Skeletal muscle satellite cell (primary cell): ENCODE data around the gene TXNRD2.

Source experiments
- H3K27me3 ChIP-seq: 2 replicates; pipeline ENCODE4 v1.7.0; 2013; ENCODE audit warnings: low read length; ENCODE audit not compliant: control insufficient read depth, insufficient read depth
- H3K36me3 ChIP-seq: 2 replicates; pipeline ENCODE4 v1.7.0; 2013; ENCODE audit warnings: mild to moderate bottlenecking, control low read depth, low read length; ENCODE audit not compliant: insufficient read depth
- H3K4me1 ChIP-seq: 2 replicates; pipeline ENCODE4 v1.7.0; 2013; ENCODE audit warnings: low read length; ENCODE audit not compliant: control insufficient read depth, insufficient read depth
- H3K4me2 ChIP-seq: 2 replicates; pipeline ENCODE4 v1.7.0; 2013; ENCODE audit warnings: mild to moderate bottlenecking, low read length
- H3K4me3 ChIP-seq: 2 replicates; pipeline ENCODE4 v1.7.0; 2013; ENCODE audit warnings: low read length
- H3K9ac ChIP-seq: 2 replicates; pipeline ENCODE4 v1.7.0; 2013; ENCODE audit warnings: mild to moderate bottlenecking, low read depth, low read length, moderate library complexity
- H3K9me3 ChIP-seq: replicated peaks from 2 replicates; pipeline ENCODE4 v1.7.0; 2013; ENCODE audit warnings: mild to moderate bottlenecking, control low read depth, low read length

TXNRD2 gene

DNA sequence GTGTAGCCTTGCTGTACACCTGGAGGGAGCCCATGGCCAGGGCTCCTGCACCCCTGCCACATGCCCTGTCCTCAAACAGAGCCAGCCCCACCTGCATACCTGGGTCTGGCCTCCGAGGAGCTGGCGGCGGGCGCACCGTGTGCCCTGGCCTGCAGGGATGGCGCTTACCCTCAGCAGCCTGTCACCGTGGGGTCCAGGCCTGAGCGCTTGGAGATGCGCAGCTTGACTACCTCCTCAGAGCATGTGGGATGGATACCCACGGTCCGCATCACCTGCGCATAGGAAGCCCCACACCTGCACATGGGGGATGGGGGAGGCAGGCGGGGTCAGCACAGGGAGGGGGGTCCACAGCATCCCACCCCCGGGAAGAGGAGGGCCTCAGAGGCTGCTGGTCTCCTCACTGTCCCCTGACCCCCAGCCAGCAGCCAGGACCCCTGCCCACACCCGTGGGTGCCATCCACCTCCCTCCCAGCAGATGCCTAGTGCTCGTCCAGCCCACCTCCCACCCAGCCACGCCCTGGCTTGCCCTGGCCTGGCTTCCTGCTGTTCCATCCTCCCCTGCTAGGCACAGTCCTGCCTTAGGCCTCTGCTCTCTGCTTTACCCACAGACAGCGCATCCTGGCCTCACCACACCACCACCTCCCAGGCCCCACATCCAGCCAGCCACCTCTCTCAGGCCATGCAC lies 64.5 kb downstream of the TXNRD2 start:
- Histone ChIP-seq H3K4me3 (peak overlapping the region; percentile 3), H3K4me2 (peak overlapping the region; percentile 70), H3K36me3 (peaks cover 31% of the 10 kb centered on the region), H3K9ac (peak overlapping the region; percentile 75), H3K27me3 (no peaks in the 10 kb centered on the region), H3K4me1 (peaks cover 82% of the 10 kb centered on the region), H3K9me3 (no peaks in the 10 kb centered on the region)

- Histone ChIP-seq H3K36me3 (peaks cover 31% of the 10 kb centered on the region), H3K4me3 (peak overlapping the region; percentile 26), H3K4me2 (peak overlapping the region; percentile 64), H3K27me3 (no peaks in the 10 kb centered on the region), H3K9me3 (no peaks in the 10 kb centered on the region), H3K4me1 (peaks cover 75% of the 10 kb centered on the region), H3K9ac (peak overlapping the region; percentile 60)
These were observed 65.2 kb downstream of the TXNRD2 start for GRCh38 chr22:19876314-19876940.

DNA sequence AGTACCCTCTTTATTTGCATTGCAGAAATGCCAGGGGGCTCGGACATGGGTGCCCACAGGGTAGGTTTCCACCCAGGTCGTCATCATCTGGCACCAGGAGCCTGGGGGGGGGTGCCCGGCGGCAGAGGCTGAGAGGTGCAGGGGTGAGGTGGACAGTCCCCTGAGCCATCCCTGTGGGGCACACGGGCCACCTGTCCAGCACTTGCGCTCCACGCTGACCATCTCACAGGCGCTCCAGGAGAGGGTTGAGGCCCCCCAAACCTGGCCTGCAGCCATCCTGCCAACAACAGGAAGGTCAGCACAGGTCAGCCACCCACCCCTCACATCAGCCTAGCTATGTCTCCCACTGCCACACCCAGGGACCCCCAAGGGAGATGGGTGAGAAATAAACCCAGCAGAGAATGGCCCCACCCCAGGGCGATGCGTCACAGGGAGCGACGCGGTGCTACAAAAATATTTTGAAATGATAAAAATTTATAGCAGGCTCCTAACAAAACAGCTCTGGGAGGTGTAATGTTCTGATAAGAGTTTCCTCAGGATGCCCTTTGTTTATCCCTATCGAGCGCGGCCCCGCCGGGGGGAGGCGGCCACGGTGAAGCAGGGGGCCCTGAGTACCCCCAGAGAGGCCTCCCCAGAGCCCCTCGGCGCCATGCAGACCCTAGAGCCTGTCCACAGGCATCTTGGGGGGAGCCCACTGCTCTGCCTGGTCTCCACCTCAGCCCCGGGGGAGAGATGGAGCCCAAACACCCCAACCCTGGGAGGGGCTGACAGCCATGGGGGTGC lies 65.9 kb downstream of the TXNRD2 start:
- peak overlapping the region; percentile 60 for H3K9ac ChIP-seq

GRCh38 chr22:19875061-19875530 lies 66.5 kb downstream of the TXNRD2 start:
- H3K4me1 ChIP-seq = peaks cover 64% of the 10 kb centered on the region
- H3K9ac ChIP-seq = peak overlapping the region; percentile 60
- H3K9me3 ChIP-seq = no peaks in the 10 kb centered on the region
- no peak overlapping the region for H3K4me3 ChIP-seq
- no peaks in the 10 kb centered on the region for H3K27me3 ChIP-seq
- H3K36me3 ChIP-seq = peaks cover 24% of the 10 kb centered on the region
- H3K4me2 ChIP-seq = peak overlapping the region; percentile 34

More for the DNA sequence above, 65.9 kb downstream of the TXNRD2 start:
- no peaks in the 10 kb centered on the region for H3K27me3 ChIP-seq
- peaks cover 70% of the 10 kb centered on the region for H3K4me1 ChIP-seq
- H3K36me3 ChIP-seq = peaks cover 30% of the 10 kb centered on the region
- peak overlapping the region; percentile 64 for H3K4me2 ChIP-seq
- H3K9me3 ChIP-seq = no peaks in the 10 kb centered on the region
- peak overlapping the region; percentile 26 for H3K4me3 ChIP-seq

DNA sequence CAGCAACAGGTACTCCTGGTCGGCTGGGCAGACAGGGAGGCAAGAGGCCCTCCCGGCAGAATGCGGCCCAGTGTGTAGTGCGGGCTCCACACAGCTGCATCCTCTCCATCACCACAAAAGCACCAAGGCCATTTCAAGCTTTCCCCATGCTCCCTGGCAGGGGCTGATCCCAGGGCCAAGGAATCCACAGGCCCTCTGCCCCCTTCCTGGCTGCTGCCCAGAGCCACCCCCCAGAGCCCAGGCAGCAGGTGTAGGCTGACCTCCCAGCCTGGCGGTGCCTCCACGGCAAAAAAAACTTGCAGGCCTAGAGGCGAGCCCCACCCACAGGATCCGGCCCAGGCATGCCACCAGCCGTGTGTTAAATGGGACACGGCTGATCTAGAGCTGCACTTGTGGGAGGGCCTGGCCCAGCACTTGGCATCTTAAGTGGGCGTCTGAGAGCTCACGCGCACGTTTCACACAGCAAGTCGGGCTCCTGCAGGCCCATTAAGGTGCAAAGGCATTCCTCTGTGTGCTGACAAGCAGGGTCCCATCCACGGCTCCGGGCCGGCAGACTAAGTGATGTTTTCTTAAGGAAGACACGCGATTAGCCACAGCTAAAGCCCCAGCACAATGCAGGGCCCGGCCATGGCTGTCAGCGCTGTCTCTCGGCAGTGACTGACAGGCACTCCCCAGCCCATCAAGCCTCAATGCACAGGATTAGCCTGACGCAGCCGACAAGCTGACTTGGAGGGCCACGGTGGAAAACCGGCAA lies 67.1 kb downstream of the TXNRD2 start:
- Histone ChIP-seq H3K36me3 (peaks cover 21% of the 10 kb centered on the region), H3K27me3 (no peaks in the 10 kb centered on the region), H3K9me3 (no peaks in the 10 kb centered on the region), H3K4me3 (no peak overlapping the region), H3K9ac (peak overlapping the region; percentile 60), H3K4me1 (peaks cover 58% of the 10 kb centered on the region), H3K4me2 (peak overlapping the region; percentile 2)

GRCh38 chr22:19873960-19874306 lies 67.7 kb downstream of the TXNRD2 start:
- Histone ChIP-seq H3K9me3 (no peaks in the 10 kb centered on the region), H3K4me2 (no peak overlapping the region), H3K9ac (peak overlapping the region; percentile 60), H3K4me1 (peaks cover 53% of the 10 kb centered on the region), H3K36me3 (peaks cover 21% of the 10 kb centered on the region), H3K4me3 (no peak overlapping the region), H3K27me3 (no peaks in the 10 kb centered on the region)

- Histone ChIP-seq H3K9me3 (no peaks in the 10 kb centered on the region), H3K4me1 (peaks cover 47% of the 10 kb centered on the region), H3K4me2 (no peak overlapping the region), H3K4me3 (no peak overlapping the region), H3K9ac (peak overlapping the region; percentile 60), H3K36me3 (peaks cover 19% of the 10 kb centered on the region), H3K27me3 (no peaks in the 10 kb centered on the region)
These were observed 68.3 kb downstream of the TXNRD2 start for GRCh38 chr22:19873138-19873959.

DNA sequence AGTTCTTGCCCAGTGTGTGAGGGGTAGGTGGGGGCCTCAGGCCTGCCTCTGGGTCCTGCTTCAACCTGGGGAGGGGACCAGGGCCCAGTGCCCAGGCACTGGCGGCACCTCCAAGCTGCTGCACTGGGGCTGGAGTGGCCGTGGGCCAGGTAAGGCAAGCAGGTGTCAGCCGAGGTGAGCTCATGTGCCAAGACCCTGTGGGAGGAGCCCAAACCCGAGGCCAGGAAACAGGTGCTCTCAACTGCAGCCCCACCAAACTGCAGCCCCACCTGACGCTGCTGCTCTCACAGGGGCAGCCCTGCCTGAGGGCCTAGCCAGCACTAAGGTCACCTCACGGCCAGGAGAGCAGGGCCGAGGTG lies 68.9 kb downstream of the TXNRD2 start:
- H3K27me3 ChIP-seq = no peaks in the 10 kb centered on the region
- H3K4me1 ChIP-seq = peaks cover 41% of the 10 kb centered on the region
- no peak overlapping the region for H3K4me3 ChIP-seq
- H3K9me3 ChIP-seq = no peaks in the 10 kb centered on the region
- no peak overlapping the region for H3K9ac ChIP-seq
- no peak overlapping the region for H3K4me2 ChIP-seq
- H3K36me3 ChIP-seq = peaks cover 16% of the 10 kb centered on the region

GRCh38 chr22:19871845-19872778 lies 69.5 kb downstream of the TXNRD2 start:
- H3K4me1 ChIP-seq = peaks cover 35% of the 10 kb centered on the region
- H3K9me3 ChIP-seq = no peaks in the 10 kb centered on the region
- H3K9ac ChIP-seq = no peak overlapping the region
- H3K4me2 ChIP-seq = no peak overlapping the region
- H3K27me3 ChIP-seq = no peaks in the 10 kb centered on the region
- no peak overlapping the region for H3K4me3 ChIP-seq
- H3K36me3 ChIP-seq = peaks cover 16% of the 10 kb centered on the region
